ENCODE data around the gene TSPAN11. TPM values are rescaled to one million over a fixed set of nuclear protein-coding genes. Genes with fewer than 3 reads are reported as not detected.

Gene TSPAN11
- total and polyA plus RNA-seq, 2 donors (not counting 3 experiments of a cell fraction or from before 2014, with no cell fraction given) = 2.1 to 3.9 TPM

DNA sequence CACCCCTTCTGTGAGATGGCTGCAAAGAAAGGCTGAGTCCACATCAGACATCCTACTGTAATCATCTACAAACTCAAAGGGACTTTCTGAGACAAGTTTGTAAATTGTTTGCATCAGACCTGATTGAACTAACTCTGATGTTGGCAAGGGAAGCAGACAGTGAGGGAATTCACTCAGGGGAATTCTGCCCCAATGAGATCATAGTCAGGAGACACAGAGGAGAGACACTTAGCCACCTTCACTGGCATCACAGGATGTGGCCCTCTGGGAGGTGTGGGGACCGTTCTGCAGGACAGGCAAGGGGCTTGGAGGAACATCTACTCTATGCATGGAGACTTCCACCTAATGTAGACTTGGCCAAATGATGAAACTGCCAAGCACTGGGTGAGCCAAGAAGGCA, 76.5 kb downstream of the TSPAN11 start:
- no peak for DNase-seq (ENCODE audit: low read depth, low spot score)
- POLR2A ChIA-PET = no interaction called here
- CTCF ChIA-PET = no interaction called here

More for the DNA sequence above, 76.5 kb downstream of the TSPAN11 start:
- no peak overlapping the region for H3K27ac ChIP-seq (ENCODE audit: insufficient read depth, low read depth, low read length)
- H3K4me3 ChIP-seq (replicated peaks in 1 of 3; ENCODE audit: insufficient read depth in 1 of 3, low read depth in 1 of 3, low read length in 3 of 3) = no peak overlapping the region
- BruUV-seq (replicated peaks) = no TSS peak
- H3K4me2 ChIP-seq (ENCODE audit: insufficient read depth, low read length) = no peak overlapping the region
- H2AFZ ChIP-seq (ENCODE audit: low read depth, low read length) = no peak overlapping the region
- no peaks in the 10 kb centered on the region for H3K27me3 ChIP-seq (ENCODE audit: control insufficient read depth in 2 of 2, insufficient read depth in 2 of 2, low read length in 2 of 2)
- H3K4me1 ChIP-seq (ENCODE audit: control insufficient read depth, extremely low read depth, insufficient read depth, low read length) = peaks cover 12% of the 10 kb centered on the region
- H4K20me1 ChIP-seq (replicated peaks; ENCODE audit: control insufficient read depth, extremely low read depth, insufficient read depth, low read length) = no peaks in the 10 kb centered on the region
- TF ChIP-seq GATA2 (IDR thresholded peaks at IDR 0.05; ENCODE audit: insufficient read depth, insufficient read length, low read depth, low read length) = no peak
- no peak for TF ChIP-seq EZH2 (IDR thresholded peaks at IDR 0.05; ENCODE audit: borderline replicate concordance, low read depth, low read length, severe bottlenecking)
- TF ChIP-seq MAX (IDR thresholded peaks at IDR 0.05; ENCODE audit: insufficient read depth, insufficient read length) = no peak
- no peak for TF ChIP-seq MYC (IDR thresholded peaks at IDR 0.05; ENCODE audit: low read depth, low read length)
- no peak for TF ChIP-seq POLR2AphosphoS5 (IDR thresholded peaks at IDR 0.05; ENCODE audit: insufficient read depth, low read depth, low read length)
- TF ChIP-seq FOS (IDR thresholded peaks at IDR 0.05; ENCODE audit: borderline replicate concordance, insufficient read depth, low read length) = no peak
- TF ChIP-seq POLR2A (IDR thresholded peaks at IDR 0.05; ENCODE audit: low read depth, low read length) = no peak
- no peak for TF ChIP-seq JUN (IDR thresholded peaks at IDR 0.05; ENCODE audit: borderline replicate concordance, insufficient read depth, insufficient read length, low read depth)
- TF ChIP-seq, protein P1, sequence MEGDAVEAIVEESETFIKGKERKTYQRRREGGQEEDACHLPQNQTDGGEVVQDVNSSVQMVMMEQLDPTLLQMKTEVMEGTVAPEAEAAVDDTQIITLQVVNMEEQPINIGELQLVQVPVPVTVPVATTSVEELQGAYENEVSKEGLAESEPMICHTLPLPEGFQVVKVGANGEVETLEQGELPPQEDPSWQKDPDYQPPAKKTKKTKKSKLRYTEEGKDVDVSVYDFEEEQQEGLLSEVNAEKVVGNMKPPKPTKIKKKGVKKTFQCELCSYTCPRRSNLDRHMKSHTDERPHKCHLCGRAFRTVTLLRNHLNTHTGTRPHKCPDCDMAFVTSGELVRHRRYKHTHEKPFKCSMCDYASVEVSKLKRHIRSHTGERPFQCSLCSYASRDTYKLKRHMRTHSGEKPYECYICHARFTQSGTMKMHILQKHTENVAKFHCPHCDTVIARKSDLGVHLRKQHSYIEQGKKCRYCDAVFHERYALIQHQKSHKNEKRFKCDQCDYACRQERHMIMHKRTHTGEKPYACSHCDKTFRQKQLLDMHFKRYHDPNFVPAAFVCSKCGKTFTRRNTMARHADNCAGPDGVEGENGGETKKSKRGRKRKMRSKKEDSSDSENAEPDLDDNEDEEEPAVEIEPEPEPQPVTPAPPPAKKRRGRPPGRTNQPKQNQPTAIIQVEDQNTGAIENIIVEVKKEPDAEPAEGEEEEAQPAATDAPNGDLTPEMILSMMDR (IDR thresholded peaks at IDR 0.05; ENCODE audit: extremely low read depth in 1 of 2, insufficient read depth in 1 of 2, low read depth in 1 of 2, low read length in 2 of 2) = no peak
- no peak for FAIRE-seq
- no peaks in the 10 kb centered on the region for H3K9me1 ChIP-seq (replicated peaks; ENCODE audit: control insufficient read depth, extremely low read depth, insufficient read depth, low read length)
- no peaks in the 10 kb centered on the region for H3K79me2 ChIP-seq (ENCODE audit: control insufficient read depth, insufficient read depth, low read length)
- intact Hi-C loops (cut with micrococcal nuclease) (no loop called here), dilution Hi-C loops (cut with MboI; ENCODE audit: extremely low pct_ligation_motif_present, low sequenced_read_pairs) (no loop called here)
- H3K9ac ChIP-seq (replicated peaks; ENCODE audit: extremely low read depth, insufficient read depth, low read length) = no peak overlapping the region
- no peaks in the 10 kb centered on the region for H3K36me3 ChIP-seq (ENCODE audit: control insufficient read depth in 2 of 2, extremely low read depth in 1 of 2, insufficient read depth in 2 of 2, low read length in 2 of 2)
- no peaks in the 10 kb centered on the region for H3K9me3 ChIP-seq (replicated peaks; ENCODE audit: control insufficient read depth, insufficient read depth, low read length)
